Adipocyte (in vitro differentiated cells): Measurements from ENCODE around the gene SLCO2A1.

Experiments used
- DNase-seq: peaks from one replicate; pipeline ENCODE4 v3.0.0-alpha.2; 2015; ENCODE audit warnings: low read depth
- H3K27me3 ChIP-seq: replicated peaks from 2 replicates; pipeline ENCODE4 v1.7.0; 2013; ENCODE audit warnings: mild to moderate bottlenecking, low read length, moderate library complexity; ENCODE audit not compliant: control insufficient read depth, insufficient read depth
- H3K36me3 ChIP-seq: 2 replicates; pipeline ENCODE4 v1.7.0; 2013; ENCODE audit warnings: low read length, mild to moderate bottlenecking, moderate library complexity; ENCODE audit not compliant: control insufficient read depth, insufficient read depth, severe bottlenecking
- H3K4me1 ChIP-seq: 2 replicates; pipeline ENCODE4 v1.7.0; 2013; ENCODE audit warnings: mild to moderate bottlenecking, low read length, moderate library complexity; ENCODE audit not compliant: control insufficient read depth, insufficient read depth
- H3K4me3 ChIP-seq: 2 replicates; pipeline ENCODE4 v1.7.0; 2013; ENCODE audit warnings: mild to moderate bottlenecking, low read length, moderate library complexity
- H3K9ac ChIP-seq: 2 replicates; pipeline ENCODE4 v1.7.0; 2013; ENCODE audit warnings: mild to moderate bottlenecking, low read length, moderate library complexity
- H3K9me3 ChIP-seq: 2 replicates; pipeline ENCODE4 v1.7.0; 2013; ENCODE audit warnings: mild to moderate bottlenecking, low read length, moderate library complexity; ENCODE audit not compliant: control insufficient read depth

The SLCO2A1 gene

GRCh38 chr3:133940536-133940935 lies 89.2 kb downstream of the SLCO2A1 start:
- H3K4me3 ChIP-seq: no peak overlapping the region
- H3K36me3 ChIP-seq: no peaks in the 10 kb centered on the region
- H3K9me3 ChIP-seq: no peaks in the 10 kb centered on the region
- H3K4me1 ChIP-seq: peaks cover 32% of the 10 kb centered on the region
- no peak overlapping the region for H3K9ac ChIP-seq
- no peak for DNase-seq
- H3K27me3 ChIP-seq: peaks cover 4% of the 10 kb centered on the region

DNA sequence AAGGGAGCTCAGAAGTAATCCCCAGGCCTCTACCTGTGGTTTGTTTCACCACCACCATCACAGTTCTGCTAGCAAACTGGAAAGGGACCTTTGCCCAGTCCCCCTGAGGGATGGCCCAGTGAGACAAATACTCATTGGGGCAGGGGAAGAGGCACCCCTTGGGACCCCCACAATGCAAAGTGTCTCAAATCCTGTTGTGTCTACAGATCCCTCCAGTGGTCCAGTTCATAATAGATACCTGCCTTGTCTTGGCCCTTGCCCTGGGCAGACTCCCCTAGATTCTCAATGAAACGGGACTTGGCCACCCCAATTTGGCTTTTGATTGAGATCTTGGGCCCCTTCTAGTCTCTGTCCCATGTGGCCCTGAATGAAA lies 90.3 kb downstream of the SLCO2A1 start:
- Histone ChIP-seq H3K4me1 (peaks cover 23% of the 10 kb centered on the region), H3K36me3 (no peaks in the 10 kb centered on the region), H3K4me3 (no peak overlapping the region), H3K27me3 (peaks cover 4% of the 10 kb centered on the region), H3K9me3 (no peaks in the 10 kb centered on the region), H3K9ac (no peak overlapping the region)
- no peak for DNase-seq

- Histone ChIP-seq H3K9me3 (no peaks in the 10 kb centered on the region), H3K9ac (no peak overlapping the region), H3K4me1 (peaks cover 18% of the 10 kb centered on the region), H3K27me3 (peaks cover 4% of the 10 kb centered on the region), H3K4me3 (no peak overlapping the region), H3K36me3 (no peaks in the 10 kb centered on the region)
- DNase-seq: peak; percentile 5
These were observed 90.8 kb downstream of the SLCO2A1 start for GRCh38 chr3:133938770-133939462.

DNA sequence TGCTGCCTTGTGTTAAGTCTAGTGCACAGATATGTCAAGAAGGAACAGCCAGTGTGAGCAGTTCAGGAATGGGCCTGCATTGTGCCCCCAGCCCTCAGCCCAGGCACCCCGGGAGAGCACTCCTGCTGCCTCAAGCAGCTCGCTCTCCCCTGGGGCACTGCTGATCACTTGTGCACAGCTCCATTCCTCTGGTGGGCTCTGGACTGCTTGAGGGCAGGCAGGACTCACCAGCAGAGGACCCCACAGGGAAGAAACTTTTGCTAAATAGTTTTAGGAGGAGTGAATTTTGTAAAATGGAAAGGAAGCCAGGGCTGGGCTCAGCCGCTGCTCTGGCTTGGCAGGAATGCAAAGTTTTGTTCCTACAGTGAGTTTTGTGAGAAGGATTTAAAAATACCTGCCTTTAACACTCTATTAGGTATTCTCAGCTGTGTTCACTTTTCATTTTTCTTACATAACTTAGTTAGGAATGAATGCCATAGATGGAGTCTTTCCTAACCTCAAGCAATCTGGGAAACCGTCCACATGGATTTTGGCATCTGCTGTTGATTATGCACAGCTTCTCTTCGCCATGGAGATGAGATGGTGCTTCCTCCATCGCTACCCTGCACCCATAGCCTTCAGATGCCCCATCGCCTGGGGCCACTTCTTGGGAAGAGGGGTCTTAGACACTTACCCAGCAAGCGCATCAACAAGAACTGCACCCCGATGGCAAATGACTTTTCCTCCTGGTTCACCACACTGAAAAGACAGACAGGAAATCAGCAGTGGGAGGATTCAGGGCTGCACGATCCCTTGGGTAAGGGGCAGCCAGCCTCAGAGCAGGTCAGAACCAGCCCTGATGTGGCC lies 91.7 kb downstream of the SLCO2A1 start:
- H3K4me3 ChIP-seq: no peak overlapping the region
- peaks cover 4% of the 10 kb centered on the region for H3K27me3 ChIP-seq
- no peaks in the 10 kb centered on the region for H3K9me3 ChIP-seq
- peaks cover 8% of the 10 kb centered on the region for H3K4me1 ChIP-seq
- peak; percentile 74 for DNase-seq
- no peaks in the 10 kb centered on the region for H3K36me3 ChIP-seq
- no peak overlapping the region for H3K9ac ChIP-seq

- no peak overlapping the region for H3K9ac ChIP-seq
- peaks cover 4% of the 10 kb centered on the region for H3K27me3 ChIP-seq
- no peak for DNase-seq
- H3K4me3 ChIP-seq: no peak overlapping the region
- H3K4me1 ChIP-seq: peaks cover 4% of the 10 kb centered on the region
- no peaks in the 10 kb centered on the region for H3K9me3 ChIP-seq
- no peaks in the 10 kb centered on the region for H3K36me3 ChIP-seq
These were observed 92.6 kb downstream of the SLCO2A1 start for GRCh38 chr3:133937061-133937686.

- Histone ChIP-seq H3K4me1 (peaks cover 4% of the 10 kb centered on the region), H3K4me3 (no peak overlapping the region), H3K27me3 (peaks cover 4% of the 10 kb centered on the region), H3K9me3 (no peaks in the 10 kb centered on the region), H3K9ac (no peak overlapping the region), H3K36me3 (no peaks in the 10 kb centered on the region)
- DNase-seq: no peak
These were observed 93.6 kb downstream of the SLCO2A1 start for GRCh38 chr3:133935843-133936769.

DNA sequence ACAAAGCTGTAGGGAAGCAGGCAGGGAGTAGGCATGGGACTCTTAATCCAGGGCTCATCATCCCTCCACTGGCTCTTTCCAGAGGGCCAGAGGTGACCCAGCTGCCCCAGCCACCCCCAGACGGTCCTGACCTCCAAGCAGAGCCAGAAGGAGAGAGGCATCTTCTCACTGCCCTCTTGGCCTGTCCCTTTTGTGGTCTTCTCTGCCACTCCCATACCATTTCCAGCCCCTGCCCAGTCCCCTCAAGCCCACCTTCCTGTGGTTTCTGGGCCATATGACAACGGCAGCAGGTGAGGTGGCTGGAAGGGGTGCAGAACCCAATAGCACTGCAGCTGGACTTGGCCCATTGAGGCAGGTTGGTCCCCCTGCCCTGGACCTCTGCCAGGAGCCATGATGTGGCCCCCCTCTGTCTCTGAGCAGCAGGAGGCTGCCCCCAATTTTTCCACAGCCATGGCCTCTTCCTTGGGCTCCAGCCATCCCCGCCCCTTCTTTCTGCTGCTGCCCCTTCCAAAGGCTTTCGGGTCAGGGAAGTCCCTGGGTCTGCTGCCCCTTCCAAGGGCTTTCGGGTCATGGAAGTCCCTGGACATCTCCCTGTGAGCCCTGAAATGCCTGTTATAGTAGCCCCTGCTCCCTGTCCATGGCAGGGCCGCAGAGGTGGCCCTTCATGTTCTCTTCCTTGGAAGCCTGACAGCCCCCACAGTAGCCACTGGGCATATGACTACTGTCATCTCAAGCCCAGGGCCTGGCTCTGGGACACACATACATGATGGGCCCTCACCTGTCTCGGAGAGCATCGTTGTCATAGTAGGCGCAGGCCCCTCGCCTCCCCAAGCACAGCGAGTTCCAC lies 94.5 kb downstream of the SLCO2A1 start:
- H3K4me1 ChIP-seq: peaks cover 7% of the 10 kb centered on the region
- DNase-seq: no peak
- no peaks in the 10 kb centered on the region for H3K9me3 ChIP-seq
- peaks cover 4% of the 10 kb centered on the region for H3K27me3 ChIP-seq
- H3K9ac ChIP-seq: no peak overlapping the region
- no peaks in the 10 kb centered on the region for H3K36me3 ChIP-seq
- no peak overlapping the region for H3K4me3 ChIP-seq

GRCh38 chr3:133934073-133934970 lies 95.4 kb downstream of the SLCO2A1 start:
- no peak overlapping the region for H3K9ac ChIP-seq
- H3K4me3 ChIP-seq: no peak overlapping the region
- no peak for DNase-seq
- peaks cover 7% of the 10 kb centered on the region for H3K4me1 ChIP-seq
- H3K36me3 ChIP-seq: no peaks in the 10 kb centered on the region
- H3K9me3 ChIP-seq: no peaks in the 10 kb centered on the region
- H3K27me3 ChIP-seq: peaks cover 4% of the 10 kb centered on the region

DNA sequence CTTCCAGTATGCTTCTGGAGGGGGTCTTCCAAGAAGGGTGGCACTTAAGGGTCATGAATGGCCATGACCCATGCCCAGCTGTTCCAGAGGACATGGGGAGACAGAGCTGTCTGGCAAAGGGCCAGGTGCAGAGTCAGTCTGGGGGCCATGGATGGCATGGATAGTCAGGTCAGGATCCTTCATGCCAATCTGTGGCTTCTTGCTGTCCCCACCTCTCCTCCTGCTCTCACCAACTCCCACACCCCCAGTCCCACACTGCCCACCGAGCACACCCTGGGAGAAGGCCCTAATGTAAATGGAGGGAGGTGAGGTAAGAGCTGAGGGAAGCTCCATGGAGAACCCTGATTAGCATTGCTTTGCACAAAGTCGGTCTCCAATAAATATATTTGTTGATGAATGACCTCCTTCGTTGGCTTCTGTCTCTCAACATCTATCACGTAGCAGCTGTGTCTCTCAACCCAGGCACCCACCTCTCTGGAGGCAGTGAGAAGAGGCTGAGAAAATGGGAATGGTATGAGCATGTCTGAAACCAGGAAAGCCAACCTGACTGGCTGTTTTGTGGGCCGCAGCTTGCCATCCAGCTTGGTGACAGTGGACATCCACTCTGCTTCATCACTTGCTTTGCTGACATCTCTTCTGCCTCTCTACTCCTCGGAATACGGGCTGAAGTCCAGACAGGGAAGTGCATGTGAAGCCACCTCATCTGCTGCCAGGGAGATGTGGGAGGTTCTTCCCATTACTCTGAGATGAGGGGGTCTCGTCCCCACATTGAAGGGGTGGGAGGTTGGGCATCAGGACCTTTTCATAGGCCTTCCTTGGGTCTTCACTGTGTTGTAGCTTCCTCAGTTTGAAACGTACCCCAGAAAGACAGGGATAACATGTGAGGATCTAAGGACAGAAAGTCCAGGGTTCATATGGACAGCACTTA lies 96.4 kb downstream of the SLCO2A1 start:
- Histone ChIP-seq H3K4me1 (peaks cover 7% of the 10 kb centered on the region), H3K9me3 (no peaks in the 10 kb centered on the region), H3K9ac (no peak overlapping the region), H3K36me3 (no peaks in the 10 kb centered on the region), H3K4me3 (no peak overlapping the region), H3K27me3 (peaks cover 4% of the 10 kb centered on the region)
- DNase-seq: no peak
